ENCODE data around the gene SLC9A8.
"Not testable (repeated sequence)": the region's sequence is repeated elsewhere in the genome, so short reads cannot be mapped to it uniquely, and the experiment has no call there.

SLC9A8 gene

DNA sequence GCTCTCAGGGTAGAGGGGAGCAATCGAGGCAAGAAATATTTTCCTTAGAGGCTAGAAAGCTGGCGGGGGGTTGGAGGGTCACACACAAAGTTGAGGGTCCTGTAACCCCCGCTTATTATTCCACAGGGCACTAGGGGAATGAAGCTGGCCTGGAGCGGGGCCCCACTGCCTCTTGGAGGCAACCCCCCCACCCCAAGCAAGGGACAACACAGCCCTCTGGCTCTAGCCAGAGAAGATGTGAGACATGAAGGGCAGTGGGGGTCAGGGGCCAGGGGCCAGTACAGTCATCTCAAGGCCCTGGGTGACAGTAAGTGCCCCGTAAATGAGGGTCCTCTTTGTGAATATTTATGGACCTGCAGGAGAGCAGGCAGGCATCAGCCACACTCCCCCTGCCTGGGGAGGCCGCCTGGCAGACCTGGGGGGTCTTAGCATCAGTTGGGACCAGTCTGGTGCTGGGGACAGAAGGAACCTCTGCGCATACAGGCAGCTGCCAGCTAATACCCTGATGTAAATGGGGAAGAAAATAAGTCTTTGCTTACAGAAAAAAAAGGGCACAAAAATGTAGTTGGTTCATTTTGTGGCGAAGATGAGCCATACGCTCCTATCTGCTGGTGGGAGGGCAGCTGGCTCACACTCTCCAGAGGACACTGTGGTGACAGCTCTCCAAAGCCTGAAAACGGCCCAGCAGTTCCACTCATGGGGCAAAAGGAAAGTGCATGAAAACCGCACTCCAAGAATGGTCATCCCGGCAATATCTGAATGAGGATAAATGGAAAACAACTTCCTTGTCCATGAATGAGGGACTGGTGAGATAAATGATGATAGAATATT lies 80.8 kb downstream of the SLC9A8 start:
- no peak for DNase-seq (ENCODE audit: low spot score)

DNA sequence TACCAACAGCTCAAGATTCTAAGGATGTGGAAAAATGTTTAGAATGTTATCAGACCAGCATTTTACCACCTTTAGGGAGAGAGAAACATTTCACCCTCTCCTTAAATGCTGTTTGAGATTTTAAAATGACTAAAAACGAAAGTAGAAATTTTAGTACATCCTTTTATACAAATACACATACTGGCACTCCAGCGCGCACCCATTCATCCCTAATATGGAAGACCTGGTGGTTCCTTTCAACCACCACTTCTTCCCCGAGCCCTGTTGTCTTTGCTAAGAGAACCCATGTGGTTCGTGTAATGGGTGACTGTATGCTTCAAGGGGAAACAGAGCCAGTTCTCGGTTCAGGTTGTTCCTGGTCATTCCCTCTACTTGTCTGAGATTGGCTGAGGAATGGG lies 81.4 kb downstream of the SLC9A8 start:
- DNase-seq (ENCODE audit: low spot score) = no peak

DNA sequence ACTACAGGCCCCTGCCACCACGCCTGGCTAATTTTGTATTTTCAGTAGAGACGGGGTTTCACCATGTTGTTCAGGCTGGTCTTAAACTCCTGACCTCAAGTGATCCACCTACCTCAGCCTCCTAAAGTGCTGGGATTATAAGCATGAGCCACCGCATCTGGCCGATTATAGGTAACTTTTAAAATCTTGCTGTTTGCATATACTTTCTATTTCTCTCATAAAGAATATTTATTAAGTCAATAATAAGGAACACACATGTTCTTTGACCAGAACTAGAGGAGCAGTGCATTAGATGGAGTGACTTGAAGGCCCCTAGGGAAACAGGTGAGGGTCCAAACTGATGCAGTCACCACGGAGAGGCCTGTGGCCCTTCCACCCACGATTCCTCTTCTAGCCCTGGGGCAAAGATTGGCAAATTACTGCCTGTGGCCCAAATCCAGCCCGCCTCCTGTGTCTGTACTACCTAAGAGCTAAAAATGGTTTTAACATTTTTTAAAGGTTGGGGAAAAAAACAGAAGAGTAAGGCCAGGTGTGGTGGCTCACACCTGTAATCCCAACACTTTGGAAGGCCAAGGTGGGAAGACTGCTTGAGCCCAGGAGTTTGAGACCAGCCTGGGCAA lies 83.0 kb downstream of the SLC9A8 start:
- DNase-seq (ENCODE audit: low spot score) = not testable (repeated sequence)

DNA sequence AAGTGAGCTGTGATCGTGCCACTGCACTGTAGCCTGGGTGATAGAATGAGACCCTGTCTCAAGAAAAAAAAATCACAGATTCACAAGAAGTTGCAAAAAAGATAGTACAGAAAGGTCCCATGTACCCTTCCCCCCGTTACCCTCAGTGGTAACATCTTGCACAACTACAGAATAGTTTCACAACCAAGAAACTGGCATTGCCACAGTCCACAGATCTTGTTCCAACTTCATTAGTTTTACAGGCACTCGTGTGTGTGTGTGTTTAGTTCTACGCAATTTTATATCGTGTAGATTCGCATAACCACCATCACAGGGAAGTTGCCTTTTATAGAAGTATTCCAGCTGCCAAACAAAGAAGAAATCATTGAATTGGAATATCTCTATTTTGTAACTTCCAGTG lies 83.6 kb downstream of the SLC9A8 start:
- no peak for DNase-seq (ENCODE audit: low spot score)

DNA sequence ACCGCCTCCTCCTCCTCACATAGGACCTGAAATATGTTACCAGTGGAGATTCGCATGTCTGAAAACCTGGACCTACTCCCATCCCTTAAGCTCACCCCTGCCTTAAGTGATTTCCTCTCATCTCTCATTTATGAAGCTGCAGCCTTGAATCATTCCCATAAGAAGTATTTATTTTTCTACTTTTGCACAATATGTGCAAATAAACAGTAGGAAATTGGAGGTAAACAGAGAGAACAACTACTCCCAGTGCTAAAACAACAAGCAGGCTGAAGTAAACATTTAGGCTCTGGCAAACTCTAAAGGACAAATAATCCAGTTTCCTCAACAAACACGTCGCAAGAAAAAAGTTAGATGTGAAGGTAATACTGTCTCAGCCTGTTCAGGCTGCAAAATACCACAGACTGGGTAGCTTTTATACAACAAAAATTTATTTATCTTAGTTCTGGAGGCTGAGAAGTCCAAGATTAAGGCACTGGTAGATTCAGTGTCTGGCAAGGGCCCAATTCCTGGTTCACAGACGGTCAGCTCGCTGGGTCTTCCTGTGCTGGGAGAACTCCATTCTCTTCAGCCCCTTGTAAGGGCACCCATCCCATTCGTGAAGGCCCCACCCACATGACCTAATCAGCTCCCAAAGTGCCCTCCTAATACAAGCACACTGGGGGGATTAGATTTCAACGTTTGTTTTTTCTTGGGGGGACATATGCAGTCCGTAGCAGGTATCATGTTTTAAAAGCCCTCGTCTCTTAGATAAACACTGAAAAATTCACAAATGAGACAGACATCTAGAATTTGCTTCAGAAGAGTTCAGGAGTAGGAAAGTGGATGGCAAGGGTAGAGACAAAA lies 87.1 kb downstream of the SLC9A8 start:
- no peak for DNase-seq (ENCODE audit: low spot score)

DNA sequence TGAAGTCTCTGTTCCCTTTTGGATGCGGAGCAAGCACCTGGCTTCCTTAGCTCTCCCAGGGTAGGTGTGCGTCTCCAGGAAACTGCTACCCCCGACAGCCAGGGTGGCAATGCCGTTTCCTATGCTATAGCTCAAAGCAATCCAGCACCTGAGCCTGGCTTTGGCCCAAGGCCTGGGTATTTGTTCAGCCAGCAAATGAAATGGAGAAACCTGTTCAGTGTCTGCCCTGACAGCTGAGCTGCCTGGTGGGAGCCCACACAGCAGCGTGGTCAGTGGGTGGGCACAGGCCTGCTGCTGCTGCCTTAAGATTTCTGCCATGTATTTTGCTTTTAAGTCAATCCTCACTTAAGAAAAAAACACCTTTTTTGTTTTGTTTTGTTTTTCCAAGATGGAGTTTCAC lies 89.0 kb downstream of the SLC9A8 start:
- no peak for DNase-seq (ENCODE audit: low spot score)

DNA sequence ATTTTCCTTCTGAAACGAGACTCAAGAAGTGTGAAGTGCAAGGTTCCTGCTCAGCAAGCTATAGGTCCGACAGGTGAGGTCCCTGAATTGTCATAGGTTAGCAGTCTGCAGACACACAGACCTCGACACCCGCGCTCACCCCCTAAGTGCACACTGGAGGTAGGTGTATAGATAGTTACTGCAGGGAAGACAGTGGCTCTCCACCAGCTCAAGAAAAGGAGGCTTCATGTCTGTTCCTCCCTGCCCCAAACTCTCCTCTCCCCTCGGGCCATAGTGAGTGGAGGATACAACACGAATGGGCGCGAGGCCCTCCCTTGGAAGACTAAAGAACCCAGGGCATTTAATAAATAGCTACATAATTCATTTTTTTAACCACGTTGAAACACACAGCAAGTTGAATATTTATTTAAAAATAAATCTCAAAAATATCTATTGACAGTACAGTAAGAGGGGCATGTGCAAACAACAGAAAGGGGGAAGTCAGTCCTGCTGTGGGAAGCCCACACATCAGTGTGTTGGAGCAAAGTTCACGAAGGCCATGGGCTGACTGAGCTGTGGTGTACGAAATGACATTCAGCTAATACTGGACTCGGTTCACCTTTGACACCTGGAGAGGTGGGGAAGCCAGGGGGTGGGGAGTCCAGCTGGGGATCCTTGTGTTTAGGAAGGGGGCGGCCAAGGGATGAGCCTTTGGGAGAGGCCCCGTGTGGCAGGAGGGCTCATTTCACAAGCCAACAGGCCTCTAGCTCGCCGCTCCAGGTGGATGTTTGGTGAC lies 92.0 kb downstream of the SLC9A8 start:
- DNase-seq (ENCODE audit: low spot score) = no peak

DNA sequence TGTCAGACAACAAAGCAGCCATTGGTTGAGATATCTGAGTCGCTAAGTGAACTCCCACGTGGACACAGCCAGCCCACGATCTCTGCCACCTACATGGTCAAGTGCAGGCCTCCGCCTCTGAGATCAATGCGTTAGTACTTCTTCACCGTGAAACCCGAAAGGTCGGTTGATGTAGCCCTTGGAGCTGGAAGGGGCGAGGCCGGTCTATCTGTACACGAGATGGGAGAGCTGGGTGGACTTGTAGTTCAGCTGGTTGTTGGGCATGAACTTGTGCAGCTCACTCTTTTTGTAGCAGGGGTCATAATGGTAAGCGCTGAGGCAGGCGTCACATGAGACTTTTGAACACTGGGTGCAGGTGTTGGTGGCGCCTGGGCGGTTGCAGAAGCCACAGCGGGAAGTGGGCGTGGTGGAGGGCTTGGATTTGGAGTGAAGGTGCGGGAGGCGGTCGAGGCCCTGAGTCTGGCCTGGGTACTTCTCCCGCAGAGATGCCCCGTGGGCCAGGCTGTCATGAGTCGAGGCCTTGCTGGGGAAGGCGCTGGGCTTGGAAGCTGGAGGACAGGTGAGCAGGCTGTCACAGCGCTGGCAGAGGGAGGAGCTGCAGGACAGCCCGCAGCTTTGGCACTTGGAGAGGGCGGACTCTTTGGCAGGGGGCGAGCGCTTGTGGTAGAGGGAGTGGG lies 92.9 kb downstream of the SLC9A8 start:
- DNase-seq (ENCODE audit: low spot score) = no peak

DNA sequence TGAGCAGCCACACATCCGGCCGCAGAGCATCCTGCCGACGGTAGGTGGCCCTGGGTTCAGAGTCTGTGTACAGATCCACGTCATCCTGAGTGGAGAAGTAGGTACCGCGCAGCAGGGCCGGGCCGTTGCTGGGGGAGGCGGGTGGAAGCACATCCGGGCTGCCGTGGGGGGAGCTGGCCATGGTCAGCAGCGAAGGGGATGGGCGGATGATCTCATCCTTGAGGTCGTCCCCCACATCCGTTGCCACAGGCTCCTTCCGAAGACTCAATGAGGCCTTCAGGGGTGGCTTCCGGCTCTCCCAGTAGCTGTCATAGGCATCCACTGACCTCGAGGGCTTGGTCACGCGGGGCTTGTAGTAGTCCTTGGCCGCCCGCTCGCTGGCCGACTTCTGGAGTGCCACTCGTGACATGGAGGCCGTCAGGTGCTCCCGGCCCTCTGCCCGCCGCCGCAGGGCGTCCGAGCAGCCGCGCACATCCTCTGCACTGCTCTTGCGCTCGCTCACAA lies 93.5 kb downstream of the SLC9A8 start:
- no peak for DNase-seq (ENCODE audit: low spot score)

DNA sequence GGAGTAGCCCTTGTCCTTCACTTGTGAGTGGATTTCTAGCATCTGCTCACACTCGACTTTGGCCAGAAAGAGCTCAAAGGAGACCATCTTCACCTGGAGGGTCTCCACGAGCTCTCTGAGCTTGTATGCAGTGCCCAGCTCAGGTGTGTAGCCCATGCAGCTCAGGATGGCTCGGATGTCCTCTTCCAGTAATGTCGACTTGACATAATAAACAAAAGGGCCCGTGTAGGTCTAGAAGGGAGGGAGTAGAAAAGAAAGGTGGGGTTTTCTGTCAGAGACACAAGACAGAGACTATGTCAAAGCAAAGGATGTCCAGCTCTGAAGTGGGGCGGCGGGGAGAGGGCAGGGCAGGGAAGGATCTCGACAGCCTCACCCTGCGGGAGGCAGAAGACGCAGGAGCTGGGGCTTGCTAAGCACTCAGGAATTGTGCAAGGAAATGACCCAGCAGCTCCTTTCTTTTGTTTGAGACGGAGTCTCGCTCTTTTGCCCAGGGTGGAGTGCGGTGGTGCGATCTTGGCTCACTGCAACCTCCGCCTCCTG lies 94.1 kb downstream of the SLC9A8 start:
- no peak for DNase-seq (ENCODE audit: low spot score)

DNA sequence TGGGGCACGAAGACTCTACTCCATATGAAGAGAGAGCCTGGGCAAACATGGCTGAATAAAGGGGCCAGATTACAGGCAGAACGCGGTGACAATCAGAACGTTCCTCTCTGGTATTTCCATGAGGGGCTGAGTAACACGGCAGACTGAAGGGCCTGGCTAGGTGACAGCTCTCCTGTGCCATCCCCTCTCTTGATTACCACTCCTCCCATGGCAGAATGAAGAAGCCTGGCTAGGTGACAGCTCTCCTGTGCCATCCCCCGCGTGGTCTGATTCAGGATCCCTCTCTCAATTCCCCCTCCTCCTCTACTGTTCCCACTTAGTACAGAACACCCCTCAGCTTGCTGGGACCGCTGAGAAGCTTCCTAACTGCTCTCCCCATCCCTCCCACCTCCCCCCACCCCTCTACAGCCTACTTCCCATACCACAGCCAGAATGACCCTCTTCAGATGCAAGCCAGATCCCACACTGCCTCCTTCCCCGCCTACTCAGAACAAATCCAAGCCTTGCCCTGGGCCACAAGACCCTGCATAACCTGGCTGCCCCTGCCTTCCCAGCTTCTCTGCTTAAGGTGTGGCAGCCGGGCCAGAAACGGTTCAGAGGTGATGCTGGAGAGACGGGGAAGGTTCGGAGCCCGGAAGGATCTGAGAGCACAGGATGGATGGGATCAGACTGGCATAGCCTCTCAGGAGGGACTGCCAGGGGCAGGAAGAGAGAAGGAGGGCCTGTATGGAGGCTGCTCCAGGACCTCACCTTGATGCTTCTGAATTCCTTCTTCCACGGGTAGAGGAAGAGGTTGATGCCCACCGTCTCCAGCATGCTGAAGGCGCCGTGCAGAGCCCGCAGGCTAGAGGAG lies 95.0 kb downstream of the SLC9A8 start:
- no peak for DNase-seq (ENCODE audit: low spot score)

DNA sequence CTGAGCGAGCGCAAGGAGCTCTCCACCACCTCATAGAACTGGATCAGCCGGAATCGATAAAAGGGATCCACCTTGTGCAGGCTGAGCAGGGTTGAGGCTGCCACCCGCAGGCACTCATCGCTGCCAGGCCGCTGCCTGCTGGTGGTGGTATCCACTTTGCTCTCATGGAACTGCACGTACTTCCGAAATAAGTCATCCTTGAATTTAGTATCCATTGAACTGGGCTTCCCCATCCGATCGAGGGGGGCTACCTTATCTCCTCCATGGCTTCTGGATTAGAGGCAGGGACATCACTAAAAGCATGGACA lies 95.6 kb downstream of the SLC9A8 start:
- DNase-seq (ENCODE audit: low spot score) = no peak

DNA sequence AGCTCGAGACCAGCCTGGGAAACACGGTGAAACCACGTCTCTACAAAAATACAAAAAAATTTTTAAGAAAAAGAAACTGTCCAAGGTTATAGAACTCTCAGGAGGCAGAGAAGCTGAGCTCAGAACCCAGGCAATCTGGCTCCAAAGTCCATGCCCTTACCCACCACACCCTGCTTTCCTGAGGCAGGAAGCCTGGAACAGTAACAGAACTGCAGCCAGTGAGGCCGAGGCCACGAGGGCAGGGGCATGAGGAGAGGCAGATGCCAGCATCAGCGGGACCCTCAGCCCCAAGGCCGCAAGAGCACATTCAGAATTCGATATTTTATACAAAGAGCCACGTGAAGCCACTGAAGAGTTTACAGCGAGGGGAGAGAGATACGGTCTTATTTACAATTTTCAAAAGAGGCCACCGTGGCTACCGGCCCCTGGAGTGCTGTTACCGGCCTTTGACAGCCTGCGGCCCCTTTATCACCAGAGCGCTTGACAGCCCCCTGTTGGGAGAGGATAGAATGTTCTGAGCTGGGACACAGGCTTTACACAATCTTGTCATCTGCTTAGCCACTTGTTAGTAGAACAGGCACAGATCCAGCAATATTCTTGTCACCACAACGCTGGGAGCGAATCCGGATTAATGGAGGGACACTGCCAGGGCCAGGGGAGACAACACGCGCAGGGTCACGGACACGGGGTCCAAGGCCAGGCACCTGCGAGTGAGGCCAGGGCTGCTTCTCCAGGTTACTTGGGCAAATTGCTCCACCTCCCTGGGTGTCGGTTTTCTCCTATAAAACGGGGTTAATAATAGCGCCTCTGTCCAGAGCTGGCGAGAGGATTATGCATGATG lies 97.1 kb downstream of the SLC9A8 start:
- no peak for DNase-seq (ENCODE audit: low spot score)

DNA sequence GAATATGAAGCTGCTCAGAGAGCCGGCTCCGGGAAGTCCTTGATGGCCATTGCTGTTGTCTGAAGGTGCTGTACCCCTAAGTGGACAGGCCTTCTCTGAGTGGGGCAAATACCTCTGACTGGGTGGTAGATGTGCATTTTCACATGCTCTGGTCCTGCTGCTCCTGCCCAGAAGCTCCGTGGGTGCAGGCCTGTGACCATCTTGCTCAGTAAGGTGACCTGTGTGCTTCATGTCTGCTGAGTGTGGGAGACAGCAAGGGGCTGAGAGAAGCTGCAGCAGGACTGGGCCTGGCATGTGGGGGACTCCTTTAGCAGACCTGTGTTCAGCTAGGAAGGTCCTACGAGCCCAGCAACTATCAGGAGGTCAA lies 97.7 kb downstream of the SLC9A8 start:
- DNase-seq (ENCODE audit: low spot score) = no peak

DNA sequence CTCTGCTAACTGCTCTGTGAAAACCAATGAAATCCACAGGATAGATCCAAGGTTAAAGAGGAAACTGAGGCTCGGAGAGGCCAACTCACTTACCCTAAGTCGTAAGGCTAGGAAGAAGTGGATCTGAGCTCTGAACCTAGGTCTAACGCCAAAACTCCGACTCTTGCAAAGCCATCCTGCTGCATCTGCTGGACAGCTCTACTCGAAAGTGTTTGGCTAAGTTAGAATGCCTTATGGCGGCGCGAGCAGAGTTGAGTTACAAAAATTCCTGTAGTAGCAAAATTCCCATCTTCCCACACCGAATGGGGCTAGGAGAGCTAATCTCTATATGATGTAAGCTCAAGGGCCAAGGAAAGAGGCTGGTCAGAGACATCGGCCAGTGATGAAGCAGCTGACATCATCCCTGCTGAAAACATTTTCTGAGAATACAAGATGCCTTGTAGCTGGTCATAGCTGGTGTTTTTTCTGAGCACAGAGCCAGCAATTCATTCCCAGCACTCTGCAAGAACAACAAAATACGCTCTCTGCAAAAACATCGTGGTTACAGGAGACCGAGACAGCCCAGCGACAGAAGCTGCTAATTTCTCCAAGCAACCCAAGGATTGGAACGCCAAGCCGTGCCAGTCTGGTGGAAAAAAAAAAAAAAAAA lies 100.9 kb downstream of the SLC9A8 start:
- DNase-seq (ENCODE audit: low spot score) = no peak

DNA sequence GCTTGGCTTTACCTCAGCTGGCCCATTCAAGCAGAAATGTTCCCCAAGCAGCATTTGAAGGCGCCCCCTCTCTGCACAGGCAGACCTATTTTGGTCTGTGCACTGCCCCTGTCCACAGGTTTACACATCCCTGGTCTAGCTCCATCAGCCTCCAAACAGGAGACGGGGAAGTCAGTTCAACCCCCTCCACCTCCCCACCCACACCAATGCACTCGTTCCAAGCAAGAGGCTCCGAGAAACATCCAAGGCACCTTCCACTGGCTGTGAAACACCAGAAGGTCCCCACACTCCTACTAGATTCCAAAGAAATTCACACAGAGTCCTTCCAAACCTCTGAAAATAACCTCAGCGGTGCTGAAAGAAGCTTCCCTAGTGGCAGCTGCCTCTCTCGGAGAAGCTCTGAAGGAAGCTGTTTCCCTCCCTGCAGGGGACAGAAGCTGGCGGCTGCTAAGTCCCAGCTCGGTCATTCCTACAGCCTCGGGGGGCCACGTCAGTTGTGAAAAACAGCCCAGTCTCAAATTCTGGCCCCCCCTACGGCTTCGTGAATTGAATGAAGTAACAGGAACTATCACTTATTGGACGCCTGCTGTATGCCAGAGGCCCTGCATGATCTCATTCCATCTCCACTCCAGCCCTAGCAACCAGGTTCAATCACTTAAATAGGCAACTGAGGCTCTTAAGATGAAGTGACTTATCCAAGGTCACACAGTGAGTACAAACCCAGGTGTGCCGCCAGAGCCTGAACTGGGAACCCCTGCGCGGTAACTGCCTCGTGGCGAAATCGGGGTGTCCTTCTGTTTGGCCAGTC lies 101.9 kb downstream of the SLC9A8 start:
- no peak for DNase-seq (ENCODE audit: low spot score)

DNA sequence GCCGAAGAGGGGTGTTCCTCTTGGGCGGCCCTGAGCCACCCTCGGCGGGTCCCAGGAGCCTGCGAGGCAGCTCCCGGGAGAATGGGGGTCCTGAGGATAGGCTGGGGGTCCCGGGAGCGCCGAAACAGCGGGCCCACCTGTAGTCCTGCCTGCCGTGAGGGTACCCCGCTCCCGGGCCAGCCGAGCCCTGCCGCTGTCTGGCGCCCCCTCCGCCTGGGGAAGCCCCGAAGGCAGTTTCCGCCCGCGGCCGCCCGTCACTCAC lies 102.4 kb downstream of the SLC9A8 start:
- peak; percentile 61 for DNase-seq (ENCODE audit: low spot score)
